Right atrium auricular region (tissue), 2 donors: ENCODE results near the gene LIN52. TPM values are rescaled to one million over a fixed set of nuclear protein-coding genes. Genes with fewer than 3 reads are reported as not detected.

ENCODE experiments used
- DNase-seq: peaks from one replicate; pipeline ENCODE4 v3.0.0-alpha.2; 2019; ENCODE audit warnings: low spot score
- H3K27ac ChIP-seq, 2 donors: fragments of 200-600 bp; sonication (generic); 1 replicate in 1 of 2; 2 replicates in 1 of 2; pipeline ENCODE4 v1.5.1; 2016 to 2019
- H3K27me3 ChIP-seq, 2 donors: fragments of 200-600 bp; sonication (generic); one replicate each; pipeline versions ENCODE4 v1.5.1 to v1.6.0; 2017 to 2019
- H3K36me3 ChIP-seq: fragments of 200-600 bp; sonication (generic); one replicate; pipeline ENCODE4 v1.5.1; 2016
- H3K4me1 ChIP-seq, 2 donors: fragments of 200-600 bp; sonication (generic); one replicate each; pipeline versions ENCODE4 v1.5.1 to v1.6.0; 2017 to 2019
- H3K4me3 ChIP-seq, 2 donors: fragments of 200-600 bp; sonication (generic); 1 replicate in 1 of 2; 2 replicates in 1 of 2; pipeline ENCODE4 v1.5.1; 2017 to 2019; ENCODE audit warnings: mild to moderate bottlenecking in 1 of 2, moderate library complexity in 1 of 2
- H3K9me3 ChIP-seq, 2 donors: fragments of 200-600 bp; sonication (generic); one replicate each; pipeline ENCODE4 v1.5.1; 2019
- total RNA-seq, 2 donors: library from RNA; depleted of rRNA; stranded (reverse); fragments of >200 nt; gene quantifications; one replicate each; pipeline ENCODE4 v1.1.0, GENCODE V29; 2016
- TF ChIP-seq, protein P1 (sequence below), 2 donors: fragments of 200-600 bp; sonication (generic); IDR thresholded peaks; one replicate each; pipeline ENCODE4 v1.5.1; 2019; ENCODE audit warnings: antibody characterized with exemption in 2 of 2

The LIN52 gene
- total RNA-seq, 2 donors from 2014 or later = 7.1 to 7.4 TPM

- Histone ChIP-seq H3K4me1 (peaks cover 0 to 21% of the 10 kb centered on the region in 2 donors), H3K27me3 (no peaks in the 10 kb centered on the region), H3K27ac (peak overlapping the region; percentile 82 to 91), H3K4me3 (peak overlapping the region; percentile 65 to 87), H3K9me3 (no peaks in the 10 kb centered on the region), H3K36me3 (no peaks in the 10 kb centered on the region)
- DNase-seq = no peak
- TF ChIP-seq, protein P1, sequence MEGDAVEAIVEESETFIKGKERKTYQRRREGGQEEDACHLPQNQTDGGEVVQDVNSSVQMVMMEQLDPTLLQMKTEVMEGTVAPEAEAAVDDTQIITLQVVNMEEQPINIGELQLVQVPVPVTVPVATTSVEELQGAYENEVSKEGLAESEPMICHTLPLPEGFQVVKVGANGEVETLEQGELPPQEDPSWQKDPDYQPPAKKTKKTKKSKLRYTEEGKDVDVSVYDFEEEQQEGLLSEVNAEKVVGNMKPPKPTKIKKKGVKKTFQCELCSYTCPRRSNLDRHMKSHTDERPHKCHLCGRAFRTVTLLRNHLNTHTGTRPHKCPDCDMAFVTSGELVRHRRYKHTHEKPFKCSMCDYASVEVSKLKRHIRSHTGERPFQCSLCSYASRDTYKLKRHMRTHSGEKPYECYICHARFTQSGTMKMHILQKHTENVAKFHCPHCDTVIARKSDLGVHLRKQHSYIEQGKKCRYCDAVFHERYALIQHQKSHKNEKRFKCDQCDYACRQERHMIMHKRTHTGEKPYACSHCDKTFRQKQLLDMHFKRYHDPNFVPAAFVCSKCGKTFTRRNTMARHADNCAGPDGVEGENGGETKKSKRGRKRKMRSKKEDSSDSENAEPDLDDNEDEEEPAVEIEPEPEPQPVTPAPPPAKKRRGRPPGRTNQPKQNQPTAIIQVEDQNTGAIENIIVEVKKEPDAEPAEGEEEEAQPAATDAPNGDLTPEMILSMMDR (IDR thresholded peaks at IDR 0.05) = no peak
Observed at GRCh38 chr14:74083784-74084276, 926 bp upstream of the LIN52 start.

DNA sequence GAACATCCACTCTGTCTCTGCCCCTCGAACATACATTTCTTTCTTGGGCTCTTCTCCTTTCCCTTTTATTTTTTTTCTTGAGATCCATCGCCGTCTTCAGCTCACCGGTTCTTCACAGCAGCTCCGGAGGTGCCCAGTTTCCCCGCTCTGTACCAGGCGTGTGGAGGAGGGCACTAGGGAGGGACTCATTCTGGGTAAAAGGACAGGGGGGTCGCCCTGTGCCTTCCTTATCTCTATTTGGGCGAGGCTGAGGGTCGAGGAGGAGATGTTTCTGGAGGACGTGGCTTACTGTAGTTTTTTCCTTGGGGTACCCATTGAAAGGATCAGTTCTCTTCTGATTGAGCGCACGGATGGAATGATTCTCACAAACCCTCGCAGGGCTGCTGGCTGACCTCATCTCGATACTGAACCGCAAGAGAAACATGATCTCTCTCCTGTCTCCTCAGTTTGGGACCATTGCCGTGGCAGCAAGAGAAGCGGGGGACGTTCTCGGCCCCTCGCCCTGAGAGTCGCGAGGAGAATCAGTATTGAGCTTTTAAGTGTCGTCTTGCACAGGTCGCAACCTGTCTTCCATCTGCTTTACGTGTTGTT lies 386 bp downstream of the LIN52 start:
- Histone ChIP-seq H3K27ac (peak overlapping the region; percentile 82 to 84), H3K36me3 (no peaks in the 10 kb centered on the region), H3K4me3 (peak overlapping the region; percentile 59 to 87), H3K27me3 (no peaks in the 10 kb centered on the region), H3K9me3 (no peaks in the 10 kb centered on the region), H3K4me1 (peaks cover 0 to 21% of the 10 kb centered on the region in 2 donors)
- DNase-seq = no peak
- TF ChIP-seq, protein P1 (IDR thresholded peaks at IDR 0.05) = no peak

GRCh38 chr14:74085828-74086227 lies 1.1 kb downstream of the LIN52 start:
- H3K27ac ChIP-seq = no peak overlapping the region
- H3K27me3 ChIP-seq = no peaks in the 10 kb centered on the region
- H3K9me3 ChIP-seq = no peaks in the 10 kb centered on the region
- no peak for DNase-seq
- peak overlapping the region in 1 of 2 donors; percentile 87 for H3K4me3 ChIP-seq
- peaks cover 0 to 21% of the 10 kb centered on the region in 2 donors for H3K4me1 ChIP-seq
- no peaks in the 10 kb centered on the region for H3K36me3 ChIP-seq
- TF ChIP-seq, protein P1 (IDR thresholded peaks at IDR 0.05) = no peak

DNA sequence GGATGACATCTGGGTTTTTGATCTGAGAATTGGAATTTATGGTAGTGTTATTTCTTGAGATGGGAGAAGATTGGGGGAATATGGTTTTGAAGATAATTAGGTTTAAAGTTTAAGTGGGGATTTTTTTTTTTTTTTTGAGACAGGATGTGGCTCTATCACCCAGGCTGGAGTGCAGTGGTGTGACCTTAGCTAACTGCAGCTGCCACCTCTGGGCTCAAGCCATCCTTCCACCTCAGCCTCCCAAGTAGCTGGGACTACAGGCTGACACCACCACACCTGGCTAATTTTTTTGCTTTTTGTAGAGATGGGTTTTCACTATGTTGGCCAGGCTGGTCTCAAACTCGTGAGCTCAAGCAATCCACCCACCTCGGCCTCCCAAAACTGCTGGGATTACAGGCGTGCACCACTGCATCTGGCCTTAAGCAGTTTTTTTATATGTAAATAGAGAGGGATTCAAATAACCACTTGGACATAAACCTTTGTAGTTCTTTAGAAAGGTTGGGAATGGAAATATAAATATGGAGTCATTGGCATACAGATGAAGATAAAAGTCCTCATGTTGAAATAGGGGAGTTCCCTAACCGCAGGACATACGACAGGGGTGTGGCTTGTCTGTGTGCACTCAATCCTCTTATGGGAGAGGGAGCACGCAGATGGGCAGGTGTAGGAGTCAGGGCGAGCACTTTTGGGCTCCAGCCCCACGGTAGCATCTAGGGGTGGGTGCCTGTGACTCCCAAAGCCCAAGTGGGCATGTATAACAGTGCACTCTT lies 4.7 kb downstream of the LIN52 start:
- Histone ChIP-seq H3K27ac (no peak overlapping the region), H3K27me3 (no peaks in the 10 kb centered on the region), H3K36me3 (peaks cover 3% of the 10 kb centered on the region), H3K9me3 (no peaks in the 10 kb centered on the region), H3K4me1 (peaks cover 0 to 10% of the 10 kb centered on the region in 2 donors), H3K4me3 (no peak overlapping the region)
- TF ChIP-seq, protein P1 (IDR thresholded peaks at IDR 0.05) = no peak
- DNase-seq = no peak

DNA sequence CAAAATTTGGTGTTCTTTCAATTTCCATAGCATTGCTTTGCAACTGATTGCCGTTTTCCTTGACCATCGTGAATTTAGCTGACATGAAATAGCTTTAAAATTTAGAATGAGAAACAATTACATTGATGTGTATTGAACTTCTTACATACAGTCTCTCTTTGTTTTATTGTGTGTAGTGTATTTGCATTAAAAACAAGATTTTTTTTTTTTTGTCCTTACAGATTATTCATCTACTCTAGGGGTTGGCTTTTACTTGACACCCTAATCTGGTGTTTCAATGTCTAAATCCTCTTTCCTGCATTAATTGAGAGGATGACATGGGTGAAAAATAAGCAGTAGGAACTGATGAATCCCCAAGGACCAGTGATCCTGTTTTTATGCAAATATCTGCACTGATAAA lies 20.6 kb downstream of the LIN52 start:
- TF ChIP-seq, protein P1 (IDR thresholded peaks at IDR 0.05) = no peak
- Histone ChIP-seq H3K36me3 (peaks cover 14% of the 10 kb centered on the region), H3K27me3 (no peaks in the 10 kb centered on the region), H3K4me3 (no peak overlapping the region), H3K27ac (no peak overlapping the region), H3K4me1 (no peaks in the 10 kb centered on the region), H3K9me3 (no peaks in the 10 kb centered on the region)
- DNase-seq = no peak
